Vagina (tissue), 2 donors: ENCODE results near the gene RAB11FIP4.

Experiments
- POLR2A ChIP-seq, 2 donors: fragments of 450-650 bp; IDR thresholded peaks; one replicate each; pipeline ENCODE4 v1.6.1; 2017; ENCODE audit warnings: antibody characterized with exemption in 2 of 2, mild to moderate bottlenecking in 2 of 2, moderate library complexity in 2 of 2
- TF ChIP-seq, protein P1 (sequence below), 3 experiments: fragments of 450-650 bp in 2 of 3; fragments of 200-600 bp in 1 of 3; sonication (generic) in 1 of 3; IDR thresholded peaks; one replicate each; pipeline ENCODE4 v1.5.1; 2017 to 2019; ENCODE audit warnings: antibody characterized with exemption in 3 of 3, mild to moderate bottlenecking in 2 of 3, moderate library complexity in 2 of 3

DNA sequence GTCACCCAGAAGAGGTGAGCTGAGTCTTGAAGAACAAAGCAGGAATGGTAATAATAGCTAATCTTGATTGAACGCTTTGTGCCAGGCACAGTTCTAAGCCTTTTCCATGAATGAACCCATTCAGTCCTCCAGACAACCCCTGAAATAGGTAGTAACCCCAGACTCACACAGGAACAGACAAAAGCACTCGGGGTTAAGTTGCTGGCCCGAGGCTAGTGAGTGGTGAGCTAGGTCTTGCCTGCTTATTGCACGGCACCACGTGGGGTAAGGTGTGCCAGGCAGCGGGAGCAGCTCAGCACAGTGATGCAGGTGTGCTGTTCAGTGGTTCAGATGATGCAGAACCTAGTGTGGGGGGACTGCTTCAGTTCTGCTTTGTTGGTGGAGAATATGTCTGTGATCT lies 181.6 kb downstream of the RAB11FIP4 start:
- TF ChIP-seq, protein P1, sequence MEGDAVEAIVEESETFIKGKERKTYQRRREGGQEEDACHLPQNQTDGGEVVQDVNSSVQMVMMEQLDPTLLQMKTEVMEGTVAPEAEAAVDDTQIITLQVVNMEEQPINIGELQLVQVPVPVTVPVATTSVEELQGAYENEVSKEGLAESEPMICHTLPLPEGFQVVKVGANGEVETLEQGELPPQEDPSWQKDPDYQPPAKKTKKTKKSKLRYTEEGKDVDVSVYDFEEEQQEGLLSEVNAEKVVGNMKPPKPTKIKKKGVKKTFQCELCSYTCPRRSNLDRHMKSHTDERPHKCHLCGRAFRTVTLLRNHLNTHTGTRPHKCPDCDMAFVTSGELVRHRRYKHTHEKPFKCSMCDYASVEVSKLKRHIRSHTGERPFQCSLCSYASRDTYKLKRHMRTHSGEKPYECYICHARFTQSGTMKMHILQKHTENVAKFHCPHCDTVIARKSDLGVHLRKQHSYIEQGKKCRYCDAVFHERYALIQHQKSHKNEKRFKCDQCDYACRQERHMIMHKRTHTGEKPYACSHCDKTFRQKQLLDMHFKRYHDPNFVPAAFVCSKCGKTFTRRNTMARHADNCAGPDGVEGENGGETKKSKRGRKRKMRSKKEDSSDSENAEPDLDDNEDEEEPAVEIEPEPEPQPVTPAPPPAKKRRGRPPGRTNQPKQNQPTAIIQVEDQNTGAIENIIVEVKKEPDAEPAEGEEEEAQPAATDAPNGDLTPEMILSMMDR (IDR thresholded peaks at IDR 0.05), result no peak
- TF ChIP-seq POLR2A (IDR thresholded peaks at IDR 0.05), result no peak
